HEK293 (cell line): ENCODE measurements around the gene HDHD3.
"Not testable (repeated sequence)": the region's sequence is repeated elsewhere in the genome, so short reads cannot be mapped to it uniquely, and the experiment has no call there.

Source experiments
- CTCF ChIA-PET: fragments of 350-600 bp; formaldehyde crosslinking; extraction: SDS; loops from one replicate; lab custom pipeline; 2021; ENCODE audit warnings: antibody characterized with exemption; lab: Yijun Ruan, JAX
- POLR2A ChIA-PET: fragments of 300-600 bp; formaldehyde crosslinking; extraction: SDS; loops from one replicate; lab custom pipeline; 2020; ENCODE audit warnings: antibody characterized with exemption, inconsistent platforms; lab: Yijun Ruan, JAX
- H3K27ac ChIP-seq: fragments of 200-500 bp; sonication (Bioruptor generic); 2 replicates; pipeline ENCODE4 v1.5.1; 2014; ENCODE audit warnings: low read depth, low read length, control low read depth, inconsistent platforms; ENCODE audit errors: extremely low read depth
- H3K36me3 ChIP-seq, 2 experiments: fragments of 200-500 bp in 1 of 2; sonication (Bioruptor generic) in 1 of 2; 1 replicate in 1 of 2; 2 replicates in 1 of 2; pipeline ENCODE4 v1.5.1; 2014 to 2017; ENCODE audit warnings: inconsistent platforms in 2 of 2, low read length in 2 of 2; ENCODE audit not compliant: control insufficient read depth in 2 of 2, insufficient read depth in 1 of 2
- H3K4me1 ChIP-seq: fragments of 200-500 bp; sonication (Bioruptor generic); 2 replicates; pipeline ENCODE4 v1.5.1; 2014; ENCODE audit warnings: mild to moderate bottlenecking, low read length, inconsistent platforms; ENCODE audit not compliant: control insufficient read depth, insufficient read depth
- H3K4me3 ChIP-seq: 2 replicates; pipeline ENCODE4 v1.5.1; 2011; ENCODE audit warnings: low read depth, mild to moderate bottlenecking, control low read depth, low read length, moderate library complexity
- H3K9me3 ChIP-seq: fragments of 200-500 bp; sonication (Bioruptor generic); 2 replicates; pipeline ENCODE4 v1.5.1; 2014; ENCODE audit warnings: low read depth, low read length, inconsistent platforms; ENCODE audit not compliant: control insufficient read depth, insufficient read depth
- ATF2 ChIP-seq: fragments of 450-650 bp; formaldehyde crosslinking; IDR thresholded peaks from 2 replicates; pipeline ENCODE4 v1.5.1; 2016; ENCODE audit warnings: missing biosample characterization, missing genetic modification characterization, low read depth
- HOXD13 ChIP-seq: sonication (generic); formaldehyde crosslinking; IDR thresholded peaks from 2 replicates; pipeline ENCODE4 v1.8.0; 2022; ENCODE audit warnings: missing genetic modification reagents, borderline replicate concordance
- PRDM10 ChIP-seq: fragments of 450-650 bp; formaldehyde crosslinking; IDR thresholded peaks from 2 replicates; pipeline ENCODE4 v1.5.1; 2016; ENCODE audit warnings: missing biosample characterization, missing genetic modification characterization
- TRIM28 ChIP-seq: IDR thresholded peaks from 2 replicates; pipeline ENCODE4 v1.6.1; 2011; ENCODE audit warnings: low read length, control low read depth, borderline replicate concordance
- ZBTB44 ChIP-seq: fragments of 450-650 bp; IDR thresholded peaks from 2 replicates; pipeline ENCODE4 v1.5.1; 2018; ENCODE audit warnings: missing biosample characterization, mild to moderate bottlenecking, missing genetic modification characterization
- ZNF138 ChIP-seq: fragments of 450-650 bp; formaldehyde crosslinking; IDR thresholded peaks from 2 replicates; pipeline ENCODE4 v1.5.1; 2016; ENCODE audit warnings: missing biosample characterization, missing genetic modification characterization, borderline replicate concordance
- ZNF239 ChIP-seq: fragments of 450-650 bp; formaldehyde crosslinking; IDR thresholded peaks from 2 replicates; pipeline ENCODE4 v1.5.1; 2016; ENCODE audit warnings: missing biosample characterization, missing genetic modification characterization
- ZNF341 ChIP-seq: fragments of 450-650 bp; formaldehyde crosslinking; IDR thresholded peaks from 2 replicates; pipeline ENCODE4; 2016; ENCODE audit warnings: low read depth, missing biosample characterization, missing genetic modification characterization
- ZNF37A ChIP-seq: fragments of 450-650 bp; IDR thresholded peaks from 2 replicates; pipeline ENCODE4 v1.5.1; 2018; ENCODE audit warnings: missing biosample characterization, missing genetic modification characterization
- ZNF404 ChIP-seq: fragments of 450-650 bp; formaldehyde crosslinking; IDR thresholded peaks from 2 replicates; pipeline ENCODE4 v1.5.1; 2017; ENCODE audit warnings: missing biosample characterization, missing genetic modification characterization
- ZNF48 ChIP-seq: fragments of 450-650 bp; formaldehyde crosslinking; IDR thresholded peaks from 2 replicates; pipeline ENCODE4 v1.5.1; 2016; ENCODE audit warnings: missing biosample characterization, missing genetic modification characterization
- ZNF510 ChIP-seq: fragments of 450-650 bp; formaldehyde crosslinking; IDR thresholded peaks from 2 replicates; pipeline ENCODE4 v1.5.1; 2018; ENCODE audit warnings: mild to moderate bottlenecking, missing genetic modification characterization, missing biosample characterization; ENCODE audit not compliant: insufficient replicate concordance
- ZNF555 ChIP-seq: fragments of 450-650 bp; formaldehyde crosslinking; conservative IDR thresholded peaks from 2 replicates; pipeline ENCODE4 v1.5.1; 2017; ENCODE audit warnings: missing biosample characterization, mild to moderate bottlenecking, missing genetic modification characterization, inconsistent platforms
- ZNF670 ChIP-seq: fragments of 450-650 bp; formaldehyde crosslinking; IDR thresholded peaks from 2 replicates; pipeline ENCODE4 v1.5.1; 2016; ENCODE audit warnings: missing biosample characterization, missing genetic modification characterization, low read depth
- ZSCAN4 ChIP-seq: fragments of 450-650 bp; formaldehyde crosslinking; IDR thresholded peaks from 2 replicates; pipeline ENCODE4 v1.5.1; 2017; ENCODE audit warnings: missing biosample characterization, missing genetic modification characterization

Gene HDHD3

GRCh38 chr9:113406353-113406752 is 29.6 kb upstream of the HDHD3 start:
- not testable (repeated sequence) for H3K4me1 ChIP-seq
- peak; percentile 46; the same call in 1 of the 2 replicates for TF ChIP-seq PRDM10 (tag by site-specific recombination)
- TF ChIP-seq, all 188 proteins: peak for 1; not testable (repeated sequence) for 187
- H3K27ac ChIP-seq, H3K9me3 ChIP-seq, H3K4me3 ChIP-seq: not testable (repeated sequence)
- ChIA-PET CTCF (interaction anchor here (0.6 to 1.9 kb wide), 8 partner anchors 11 to 253 kb away, joined by 3 to 11 read pairs (median 3); no protein-coding TSS in a partner anchor), POLR2A (interaction anchor here (0.7 kb wide), 1 partner anchor 41 kb away, joined by 6 read pairs; no protein-coding TSS in a partner anchor)
- H3K36me3 ChIP-seq = peaks cover 13 to 28% of the 10 kb centered on the region in 2 experiments

GRCh38 chr9:113403646-113404045 is 26.9 kb upstream of the HDHD3 start:
- Histone ChIP-seq H3K9me3 (no peaks in the 10 kb centered on the region), H3K4me3 (no peak overlapping the region), H3K4me1 (peaks cover 5% of the 10 kb centered on the region), H3K36me3 (peaks cover 7 to 17% of the 10 kb centered on the region in 2 experiments), H3K27ac (no peak overlapping the region)
- ChIA-PET CTCF (interaction anchor here (0.6 to 5.0 kb wide), 10 partner anchors 27 to 1068 kb away, joined by 3 to 26 read pairs (median 4); partner anchors contain the start of genes CDC26 and PRPF4), POLR2A (interaction anchor here (0.9 to 1.9 kb wide), 3 partner anchors 60 to 64 kb away, joined by 3 to 5 read pairs (median 3); partner anchors contain the start of gene WDR31)
- TF ChIP-seq ZBTB44 (tag by site-specific recombination) (no peak), ZNF37A (tag by site-specific recombination) (no peak), ZNF555 (tag by site-specific recombination) (no peak), TRIM28 (no peak), ZNF239 (tag by site-specific recombination) (no peak), ZNF138 (tag by site-specific recombination) (no peak), ZSCAN4 (tag by site-specific recombination) (no peak), ZNF510 (tag by site-specific recombination) (no peak), ZNF404 (tag by site-specific recombination) (no peak), ATF2 (no peak), HOXD13 (CRISPR knock-in tag) (no peak), ZNF341 (tag by site-specific recombination) (no peak), ZNF48 (no peak), ZNF670 (no peak)
